ENCODE results near the gene FUZ.

DNA sequence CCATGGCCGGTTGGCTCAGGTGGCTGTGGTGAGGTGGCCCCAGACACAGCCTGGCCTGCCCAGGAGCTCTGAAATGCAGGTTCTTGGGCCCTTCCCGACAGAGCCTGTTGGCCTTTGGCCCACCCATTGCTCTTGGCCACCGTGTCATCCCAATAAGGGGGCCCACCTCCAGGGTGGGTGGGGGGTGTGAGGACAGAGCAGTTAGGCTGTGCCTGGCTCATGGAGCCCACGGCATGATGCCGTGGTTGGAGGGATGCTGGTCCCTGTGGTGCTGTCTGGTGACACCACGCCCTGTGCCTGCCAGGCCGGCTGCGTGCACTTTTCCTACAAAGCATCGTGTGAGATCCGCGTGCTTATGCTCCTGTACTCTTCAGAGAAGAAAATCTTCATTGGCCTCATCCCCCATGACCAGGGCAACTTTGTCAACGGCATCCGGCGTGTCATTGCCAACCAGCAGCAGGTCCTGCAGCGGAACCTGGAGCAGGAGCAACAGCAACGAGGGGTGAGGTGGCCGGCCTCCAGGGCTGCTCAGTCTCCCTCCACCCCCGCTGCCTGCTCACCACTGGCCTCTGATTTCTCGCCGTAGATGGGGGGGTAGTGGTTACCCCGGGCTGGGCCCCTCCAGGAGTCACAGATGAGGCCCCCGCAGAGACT lies 46.7 kb upstream of the FUZ start:
- TF ChIP-seq, protein P1, sequence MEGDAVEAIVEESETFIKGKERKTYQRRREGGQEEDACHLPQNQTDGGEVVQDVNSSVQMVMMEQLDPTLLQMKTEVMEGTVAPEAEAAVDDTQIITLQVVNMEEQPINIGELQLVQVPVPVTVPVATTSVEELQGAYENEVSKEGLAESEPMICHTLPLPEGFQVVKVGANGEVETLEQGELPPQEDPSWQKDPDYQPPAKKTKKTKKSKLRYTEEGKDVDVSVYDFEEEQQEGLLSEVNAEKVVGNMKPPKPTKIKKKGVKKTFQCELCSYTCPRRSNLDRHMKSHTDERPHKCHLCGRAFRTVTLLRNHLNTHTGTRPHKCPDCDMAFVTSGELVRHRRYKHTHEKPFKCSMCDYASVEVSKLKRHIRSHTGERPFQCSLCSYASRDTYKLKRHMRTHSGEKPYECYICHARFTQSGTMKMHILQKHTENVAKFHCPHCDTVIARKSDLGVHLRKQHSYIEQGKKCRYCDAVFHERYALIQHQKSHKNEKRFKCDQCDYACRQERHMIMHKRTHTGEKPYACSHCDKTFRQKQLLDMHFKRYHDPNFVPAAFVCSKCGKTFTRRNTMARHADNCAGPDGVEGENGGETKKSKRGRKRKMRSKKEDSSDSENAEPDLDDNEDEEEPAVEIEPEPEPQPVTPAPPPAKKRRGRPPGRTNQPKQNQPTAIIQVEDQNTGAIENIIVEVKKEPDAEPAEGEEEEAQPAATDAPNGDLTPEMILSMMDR (IDR thresholded peaks at IDR 0.05; ENCODE audit: poor library complexity, severe bottlenecking) = no peak
- TF ChIP-seq TAF1 (IDR thresholded peaks at IDR 0.05; ENCODE audit: low read depth) (no peak), RAD21 (conservative IDR thresholded peaks at IDR 0.05) (no peak)

All from neural cell (in vitro differentiated cells).